Activated CD8-positive, alpha-beta memory T cell treated with anti-CD3 and anti-CD28 coated beads for 36 hours (primary cell): ENCODE results near the gene HPS1. TPM values are rescaled to one million over a fixed set of nuclear protein-coding genes. Genes with fewer than 3 reads are reported as not detected.

Experiments
- CTCF ChIA-PET: fragments of 350-600 bp; sonication (Branson Sonifier 250); formaldehyde crosslinking; loops from one replicate; lab custom pipeline; 2021; ENCODE audit warnings: antibody characterized with exemption; lab: Charles Lee
- POLR2A ChIA-PET: fragments of 350-600 bp; sonication (Branson Sonifier 250); formaldehyde crosslinking; loops from one replicate; lab custom pipeline; 2021; ENCODE audit warnings: antibody characterized with exemption; lab: Charles Lee
- total RNA-seq, 2 experiments: library from RNA; stranded (reverse); gene quantifications; one replicate each; pipeline ENCODE4 v1.2.3, GENCODE V29; 2021

Gene HPS1
- total RNA-seq, 2 experiments from 2014 or later = 47.5 to 47.8 TPM

GRCh38 chr10:98436704-98437103 lies 10.0 kb downstream of the HPS1 start:
- POLR2A ChIA-PET = no interaction called here

GRCh38 chr10:98435178-98435577 lies 11.6 kb downstream of the HPS1 start:
- ChIA-PET POLR2A (interaction anchor here (0.8 kb wide), 1 partner anchor 11 kb away, joined by 3 read pairs; no protein-coding TSS in a partner anchor), CTCF (interaction anchor here (2.2 kb wide), 1 partner anchor 9 kb away, joined by 8 read pairs; no protein-coding TSS in a partner anchor)

More at GRCh38 chr10:98436704-98437103, 10.0 kb downstream of the HPS1 start:
- CTCF ChIA-PET = interaction anchor here (2.2 kb wide), 1 partner anchor 11 kb away, joined by 8 read pairs; no protein-coding TSS in a partner anchor

- ChIA-PET POLR2A (no interaction called here), CTCF (interaction anchor here (0.8 kb wide), 1 partner anchor 9 kb away, joined by 3 read pairs; no protein-coding TSS in a partner anchor)
Observed at GRCh38 chr10:98433881-98434732, 12.6 kb downstream of the HPS1 start.

GRCh38 chr10:98433371-98433770 lies 13.4 kb downstream of the HPS1 start:
- ChIA-PET POLR2A (no interaction called here), CTCF (interaction anchor here (0.8 kb wide), 1 partner anchor 8 kb away, joined by 3 read pairs; no protein-coding TSS in a partner anchor)

GRCh38 chr10:98432330-98432729 lies 14.4 kb downstream of the HPS1 start:
- ChIA-PET CTCF (no interaction called here), POLR2A (no interaction called here)

- POLR2A ChIA-PET = no interaction called here
- CTCF ChIA-PET = no interaction called here
Observed at GRCh38 chr10:98431016-98431415, 15.7 kb downstream of the HPS1 start.

- ChIA-PET POLR2A (no interaction called here), CTCF (no interaction called here)
Observed at GRCh38 chr10:98430427-98430826, 16.3 kb downstream of the HPS1 start.

- POLR2A ChIA-PET = no interaction called here
- CTCF ChIA-PET = no interaction called here
Observed at GRCh38 chr10:98429320-98430072, 17.2 kb downstream of the HPS1 start.

- CTCF ChIA-PET = interaction anchor here (0.7 kb wide), 1 partner anchor 221 kb away, joined by 3 read pairs; no protein-coding TSS in a partner anchor
- POLR2A ChIA-PET = no interaction called here
Observed at GRCh38 chr10:98427011-98427515, 19.7 kb downstream of the HPS1 start.

GRCh38 chr10:98425511-98426352 lies 21.0 kb downstream of the HPS1 start:
- POLR2A ChIA-PET = no interaction called here

GRCh38 chr10:98424295-98425254 lies 22.2 kb downstream of the HPS1 start:
- ChIA-PET CTCF (interaction anchor here (0.8 to 1.4 kb wide), 3 partner anchors 9 to 43 kb away, joined by 3 to 4 read pairs (median 3); no protein-coding TSS in a partner anchor), POLR2A (no interaction called here)

More at GRCh38 chr10:98425511-98426352, 21.0 kb downstream of the HPS1 start:
- CTCF ChIA-PET = interaction anchor here (0.8 to 1.4 kb wide), 10 partner anchors 8 to 41 kb away, joined by 3 to 8 read pairs (median 3); no protein-coding TSS in a partner anchor

GRCh38 chr10:98423691-98424120 lies 23.0 kb downstream of the HPS1 start:
- CTCF ChIA-PET = no interaction called here
- POLR2A ChIA-PET = no interaction called here

GRCh38 chr10:98422182-98422581 lies 24.6 kb downstream of the HPS1 start:
- ChIA-PET POLR2A (interaction anchor here (0.7 kb wide), 1 partner anchor 1245 kb away, joined by 3 read pairs; no protein-coding TSS in a partner anchor), CTCF (interaction anchor here (1.1 kb wide), 1 partner anchor 11 kb away, joined by 3 read pairs; no protein-coding TSS in a partner anchor)

- ChIA-PET POLR2A (no interaction called here), CTCF (no interaction called here)
Observed at GRCh38 chr10:98420786-98421185, 25.9 kb downstream of the HPS1 start.

- POLR2A ChIA-PET = no interaction called here
- CTCF ChIA-PET = no interaction called here
Observed at GRCh38 chr10:98419469-98420261, 27.1 kb downstream of the HPS1 start.

- ChIA-PET CTCF (no interaction called here), POLR2A (no interaction called here)
Observed at GRCh38 chr10:98418665-98419468, 27.9 kb downstream of the HPS1 start.
